ENCODE measurements around the gene LRRC2.
"Not testable (repeated sequence)": the region's sequence is repeated elsewhere in the genome, so short reads cannot be mapped to it uniquely, and the experiment has no call there.

LRRC2 gene

DNA sequence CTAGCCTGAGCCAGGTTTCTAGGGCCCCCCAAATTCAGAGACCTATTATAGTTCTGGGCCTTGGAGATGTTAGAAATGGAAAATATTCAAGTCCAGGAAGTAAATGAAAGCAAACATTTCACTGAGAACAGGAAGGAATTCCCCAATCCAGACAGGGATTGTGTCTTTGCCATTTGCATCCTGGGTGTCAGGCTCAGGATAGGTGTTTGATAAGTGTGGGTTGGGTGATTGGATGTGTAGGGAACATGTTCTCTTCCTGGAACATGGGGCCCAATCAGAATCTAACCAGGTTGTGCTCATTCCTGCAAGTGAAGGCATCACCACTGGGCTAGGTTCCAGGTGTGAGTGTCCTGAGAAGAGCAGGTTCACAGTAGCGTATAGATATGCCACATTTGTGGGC lies 14.6 kb upstream of the LRRC2 start:
- TF ChIP-seq, protein P1, sequence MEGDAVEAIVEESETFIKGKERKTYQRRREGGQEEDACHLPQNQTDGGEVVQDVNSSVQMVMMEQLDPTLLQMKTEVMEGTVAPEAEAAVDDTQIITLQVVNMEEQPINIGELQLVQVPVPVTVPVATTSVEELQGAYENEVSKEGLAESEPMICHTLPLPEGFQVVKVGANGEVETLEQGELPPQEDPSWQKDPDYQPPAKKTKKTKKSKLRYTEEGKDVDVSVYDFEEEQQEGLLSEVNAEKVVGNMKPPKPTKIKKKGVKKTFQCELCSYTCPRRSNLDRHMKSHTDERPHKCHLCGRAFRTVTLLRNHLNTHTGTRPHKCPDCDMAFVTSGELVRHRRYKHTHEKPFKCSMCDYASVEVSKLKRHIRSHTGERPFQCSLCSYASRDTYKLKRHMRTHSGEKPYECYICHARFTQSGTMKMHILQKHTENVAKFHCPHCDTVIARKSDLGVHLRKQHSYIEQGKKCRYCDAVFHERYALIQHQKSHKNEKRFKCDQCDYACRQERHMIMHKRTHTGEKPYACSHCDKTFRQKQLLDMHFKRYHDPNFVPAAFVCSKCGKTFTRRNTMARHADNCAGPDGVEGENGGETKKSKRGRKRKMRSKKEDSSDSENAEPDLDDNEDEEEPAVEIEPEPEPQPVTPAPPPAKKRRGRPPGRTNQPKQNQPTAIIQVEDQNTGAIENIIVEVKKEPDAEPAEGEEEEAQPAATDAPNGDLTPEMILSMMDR (IDR thresholded peaks at IDR 0.05; ENCODE audit: low read length) = no peak
- TF ChIP-seq EZH2phosphoT487 (IDR thresholded peaks at IDR 0.05; ENCODE audit: low read length) (no peak), EZH2 (optimal IDR thresholded peaks at IDR 0.05; ENCODE audit: low read depth, low read length) (no peak)
- no peaks in the 10 kb centered on the region for H3K4me1 ChIP-seq (ENCODE audit: low read length)
- no peaks in the 10 kb centered on the region for H3K9me3 ChIP-seq (replicated peaks; ENCODE audit: insufficient read depth, low read length)
- no peak overlapping the region for H3K4me3 ChIP-seq (ENCODE audit: low read length)
- H3K27me3 ChIP-seq (replicated peaks; ENCODE audit: insufficient read depth, low read length) = no peaks in the 10 kb centered on the region
- H3K79me2 ChIP-seq (ENCODE audit: low read length) = no peaks in the 10 kb centered on the region
- no peaks in the 10 kb centered on the region for H3K9me2 ChIP-seq (replicated peaks; ENCODE audit: insufficient read depth, low read length)
- H4K20me1 ChIP-seq (ENCODE audit: insufficient read depth, low read length) = no peaks in the 10 kb centered on the region
- no peak overlapping the region for H3K9ac ChIP-seq (ENCODE audit: low read length)
- no peak overlapping the region for H2AFZ ChIP-seq (ENCODE audit: low read length)
- no peak overlapping the region for H3K4me2 ChIP-seq (ENCODE audit: low read depth, low read length)
- H3K27ac ChIP-seq (ENCODE audit: low read length) = no peak overlapping the region
- H3K36me3 ChIP-seq (replicated peaks; ENCODE audit: insufficient read depth, low read length) = no peaks in the 10 kb centered on the region
- no peak for DNase-seq
- no peaks in the 10 kb centered on the region for H3F3A ChIP-seq (ENCODE audit: insufficient read depth, low read length)

DNA sequence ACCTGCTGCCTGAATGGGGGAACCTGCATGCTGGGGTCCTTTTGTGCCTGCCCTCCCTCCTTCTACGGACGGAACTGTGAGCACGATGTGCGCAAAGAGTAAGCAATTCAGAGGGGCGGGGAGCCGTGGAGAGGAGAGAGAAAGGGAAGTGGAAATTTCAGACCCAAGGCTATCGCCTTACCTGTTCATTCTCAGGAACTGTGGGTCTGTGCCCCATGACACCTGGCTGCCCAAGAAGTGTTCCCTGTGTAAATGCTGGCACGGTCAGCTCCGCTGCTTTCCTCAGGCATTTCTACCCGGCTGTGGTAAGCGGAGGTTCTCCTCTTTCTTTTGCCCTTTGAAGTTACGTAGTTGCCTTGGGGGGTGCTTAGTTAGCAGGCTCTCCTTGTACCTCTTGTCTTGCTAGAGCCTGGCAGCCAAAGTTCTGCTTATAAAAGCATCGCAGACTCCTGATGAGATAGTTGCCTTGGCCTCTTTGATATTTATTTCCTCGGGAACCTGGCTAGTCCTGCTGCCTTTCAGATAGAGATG lies 13.7 kb upstream of the LRRC2 start:
- Histone ChIP-seq H3K9me2 (replicated peaks; ENCODE audit: insufficient read depth, low read length) (no peaks in the 10 kb centered on the region), H2AFZ (ENCODE audit: low read length) (no peak overlapping the region), H3K4me1 (ENCODE audit: low read length) (no peaks in the 10 kb centered on the region), H3K36me3 (replicated peaks; ENCODE audit: insufficient read depth, low read length) (no peaks in the 10 kb centered on the region), H3K27ac (ENCODE audit: low read length) (no peak overlapping the region), H3K4me2 (ENCODE audit: low read depth, low read length) (no peak overlapping the region), H3K4me3 (ENCODE audit: low read length) (no peak overlapping the region), H3K79me2 (ENCODE audit: low read length) (no peaks in the 10 kb centered on the region), H3K9me3 (replicated peaks; ENCODE audit: insufficient read depth, low read length) (no peaks in the 10 kb centered on the region), H3F3A (ENCODE audit: insufficient read depth, low read length) (no peaks in the 10 kb centered on the region), H3K9ac (ENCODE audit: low read length) (no peak overlapping the region), H3K27me3 (replicated peaks; ENCODE audit: insufficient read depth, low read length) (no peaks in the 10 kb centered on the region), H4K20me1 (ENCODE audit: insufficient read depth, low read length) (no peaks in the 10 kb centered on the region)
- TF ChIP-seq EZH2phosphoT487 (IDR thresholded peaks at IDR 0.05; ENCODE audit: low read length) (no peak), EZH2 (optimal IDR thresholded peaks at IDR 0.05; ENCODE audit: low read depth, low read length) (no peak)
- TF ChIP-seq, protein P1 (IDR thresholded peaks at IDR 0.05; ENCODE audit: low read length) = no peak
- DNase-seq = no peak

DNA sequence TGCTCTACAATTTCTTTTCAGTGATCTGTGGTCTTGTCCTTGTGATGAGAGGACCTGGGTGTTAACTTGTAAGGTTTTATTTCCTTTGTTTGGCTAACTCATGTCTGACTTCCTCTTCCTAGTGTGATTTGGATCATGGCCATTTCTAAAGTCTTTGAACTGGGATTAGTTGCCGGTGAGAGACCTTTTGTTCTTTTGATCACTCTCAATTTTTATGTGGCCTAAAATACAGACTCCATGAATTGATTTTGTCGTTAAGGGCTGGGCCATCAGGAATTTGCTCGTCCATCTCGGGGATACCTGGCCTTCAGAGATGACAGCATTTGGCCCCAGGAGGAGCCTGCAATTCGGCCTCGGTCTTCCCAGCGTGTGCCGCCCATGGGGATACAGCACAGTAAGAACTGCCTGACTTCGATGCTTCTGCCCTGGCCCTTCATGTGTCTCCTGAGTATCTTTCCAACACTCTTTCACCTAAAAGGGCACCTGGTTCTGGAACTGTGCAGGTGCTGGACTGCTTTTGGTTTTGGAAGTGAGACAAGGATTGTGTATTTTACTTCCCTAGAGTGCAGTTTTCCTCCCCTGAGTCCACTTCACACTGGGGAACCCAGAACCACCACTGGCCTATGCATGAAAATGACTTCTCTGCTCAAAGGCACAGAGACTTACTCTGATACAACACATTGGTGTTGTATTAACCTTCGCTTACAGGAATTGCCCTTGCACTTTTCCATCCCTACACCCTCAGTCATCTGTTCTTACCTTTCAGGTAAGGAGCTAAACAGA lies 13.1 kb upstream of the LRRC2 start:
- H3K27ac ChIP-seq (ENCODE audit: low read length) = no peak overlapping the region
- no peaks in the 10 kb centered on the region for H3K9me3 ChIP-seq (replicated peaks; ENCODE audit: insufficient read depth, low read length)
- TF ChIP-seq EZH2phosphoT487 (IDR thresholded peaks at IDR 0.05; ENCODE audit: low read length) (no peak), EZH2 (optimal IDR thresholded peaks at IDR 0.05; ENCODE audit: low read depth, low read length) (no peak)
- TF ChIP-seq, protein P1 (IDR thresholded peaks at IDR 0.05; ENCODE audit: low read length) = no peak
- no peaks in the 10 kb centered on the region for H3F3A ChIP-seq (ENCODE audit: insufficient read depth, low read length)
- no peaks in the 10 kb centered on the region for H3K9me2 ChIP-seq (replicated peaks; ENCODE audit: insufficient read depth, low read length)
- no peak for DNase-seq
- H2AFZ ChIP-seq (ENCODE audit: low read length) = no peak overlapping the region
- no peaks in the 10 kb centered on the region for H4K20me1 ChIP-seq (ENCODE audit: insufficient read depth, low read length)
- no peaks in the 10 kb centered on the region for H3K27me3 ChIP-seq (replicated peaks; ENCODE audit: insufficient read depth, low read length)
- H3K9ac ChIP-seq (ENCODE audit: low read length) = no peak overlapping the region
- H3K4me3 ChIP-seq (ENCODE audit: low read length) = no peak overlapping the region
- no peaks in the 10 kb centered on the region for H3K79me2 ChIP-seq (ENCODE audit: low read length)
- no peaks in the 10 kb centered on the region for H3K4me1 ChIP-seq (ENCODE audit: low read length)
- H3K36me3 ChIP-seq (replicated peaks; ENCODE audit: insufficient read depth, low read length) = no peaks in the 10 kb centered on the region
- H3K4me2 ChIP-seq (ENCODE audit: low read depth, low read length) = no peak overlapping the region

DNA sequence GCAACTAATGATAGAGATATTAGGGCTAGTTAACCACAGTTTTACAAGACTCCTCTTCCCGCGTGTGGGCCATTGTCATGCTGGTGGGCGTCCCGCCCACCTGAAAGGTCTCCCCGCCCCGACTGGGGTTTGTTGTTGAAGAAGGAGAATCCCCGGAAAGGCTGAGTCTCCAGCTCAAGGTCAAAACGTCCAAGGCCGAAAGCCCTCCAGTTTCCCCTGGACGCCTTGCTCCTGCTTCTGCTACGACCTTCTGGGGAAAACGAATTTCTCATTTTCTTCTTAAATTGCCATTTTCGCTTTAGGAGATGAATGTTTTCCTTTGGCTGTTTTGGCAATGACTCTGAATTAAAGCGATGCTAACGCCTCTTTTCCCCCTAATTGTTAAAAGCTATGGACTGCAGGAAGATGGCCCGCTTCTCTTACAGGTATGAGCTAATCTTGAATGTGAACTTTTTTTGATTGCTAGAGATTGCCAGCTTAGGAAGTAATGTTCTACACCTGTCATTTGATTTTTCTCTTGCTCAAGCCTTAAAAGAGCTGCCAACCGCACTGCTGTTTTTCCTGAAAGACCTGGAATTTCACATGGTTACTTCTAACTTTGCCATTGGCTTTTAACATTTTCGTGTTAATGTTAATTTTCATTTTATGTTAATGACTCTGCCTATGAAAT lies 11.6 kb upstream of the LRRC2 start:
- not testable (repeated sequence) for H3K9me2 ChIP-seq (replicated peaks; ENCODE audit: insufficient read depth, low read length); H3K36me3 ChIP-seq (replicated peaks; ENCODE audit: insufficient read depth, low read length); H3K79me2 ChIP-seq (ENCODE audit: low read length); H4K20me1 ChIP-seq (ENCODE audit: insufficient read depth, low read length); H3K27ac ChIP-seq (ENCODE audit: low read length); H3K9me3 ChIP-seq (replicated peaks; ENCODE audit: insufficient read depth, low read length); H3F3A ChIP-seq (ENCODE audit: insufficient read depth, low read length); H3K9ac ChIP-seq (ENCODE audit: low read length); H3K4me3 ChIP-seq (ENCODE audit: low read length); DNase-seq; H3K4me2 ChIP-seq (ENCODE audit: low read depth, low read length); H3K27me3 ChIP-seq (replicated peaks; ENCODE audit: insufficient read depth, low read length); H2AFZ ChIP-seq (ENCODE audit: low read length); H3K4me1 ChIP-seq (ENCODE audit: low read length)
